Measurements from ENCODE around the gene SMIM13.

SMIM13 gene

GRCh38 chr6:11122380-11122779, 28.7 kb downstream of the SMIM13 start:
- DNase-seq (ENCODE audit: low spot score) = no peak

- DNase-seq (ENCODE audit: low spot score) = no peak
Measured at GRCh38 chr6:11123978-11124377, 30.3 kb downstream of the SMIM13 start.

- DNase-seq (ENCODE audit: low spot score) = no peak
Measured at GRCh38 chr6:11126876-11127275, 33.2 kb downstream of the SMIM13 start.

- DNase-seq (ENCODE audit: low spot score) = no peak
Measured at GRCh38 chr6:11128608-11129007, 35.0 kb downstream of the SMIM13 start.

GRCh38 chr6:11129908-11130565, 36.4 kb downstream of the SMIM13 start:
- DNase-seq (ENCODE audit: low spot score) = no peak

- DNase-seq (ENCODE audit: low spot score) = no peak
Measured at GRCh38 chr6:11130605-11131004, 37.0 kb downstream of the SMIM13 start.

- DNase-seq (ENCODE audit: low spot score) = no peak
Measured at GRCh38 chr6:11132194-11132888, 38.7 kb downstream of the SMIM13 start.

GRCh38 chr6:11133281-11133680, 39.6 kb downstream of the SMIM13 start:
- no peak for DNase-seq (ENCODE audit: low spot score)

GRCh38 chr6:11136809-11137208, 43.2 kb downstream of the SMIM13 start:
- no peak for DNase-seq (ENCODE audit: low spot score)

GRCh38 chr6:11139051-11139960, 45.7 kb downstream of the SMIM13 start:
- DNase-seq (ENCODE audit: low spot score) = no peak

- DNase-seq (ENCODE audit: low spot score) = no peak
Measured at GRCh38 chr6:11140056-11140455, 46.4 kb downstream of the SMIM13 start.

- DNase-seq (ENCODE audit: low spot score) = no peak
Measured at GRCh38 chr6:11141295-11141694, 47.7 kb downstream of the SMIM13 start.

- DNase-seq (ENCODE audit: low spot score) = no peak
Measured at GRCh38 chr6:11142296-11143027, 48.8 kb downstream of the SMIM13 start.

GRCh38 chr6:11143394-11144371, 50.0 kb downstream of the SMIM13 start:
- DNase-seq (ENCODE audit: low spot score) = peak; percentile 10

GRCh38 chr6:11144393-11144851, 50.8 kb downstream of the SMIM13 start:
- peak; percentile 75 for DNase-seq (ENCODE audit: low spot score)

GRCh38 chr6:11146117-11146826, 52.6 kb downstream of the SMIM13 start:
- no peak for DNase-seq (ENCODE audit: low spot score)

- no peak for DNase-seq (ENCODE audit: low spot score)
Measured at GRCh38 chr6:11149551-11149950, 55.9 kb downstream of the SMIM13 start.

- DNase-seq (ENCODE audit: low spot score) = no peak
Measured at GRCh38 chr6:11151488-11151887, 57.9 kb downstream of the SMIM13 start.

- DNase-seq (ENCODE audit: low spot score) = no peak
Measured at GRCh38 chr6:11152581-11152980, 58.9 kb downstream of the SMIM13 start.

GRCh38 chr6:11153447-11153846, 59.8 kb downstream of the SMIM13 start:
- no peak for DNase-seq (ENCODE audit: low spot score)

All from CD4-positive, alpha-beta T cell treated with Interleukin-2 at 100 ng/mL for 4 hours (primary cell).